NCI-H1105 treated with DMSO at 0.1 percent for 48 hours (cell line): Measurements from ENCODE around the gene HYDIN.
"Not testable (repeated sequence)": the region's sequence is repeated elsewhere in the genome, so short reads cannot be mapped to it uniquely, and the experiment has no call there.

Source experiments
- DNase-seq: peaks from one replicate; lab custom pipeline; 2025; lab: John Stamatoyannopoulos, UW

HYDIN gene

GRCh38 chr16:71225145-71225544 lies 5.4 kb downstream of the HYDIN start:
- DNase-seq = no peak

- peak; percentile 36 for DNase-seq
These were observed 12.1 kb downstream of the HYDIN start for GRCh38 chr16:71218306-71218963.

GRCh38 chr16:71217506-71217905 lies 13.0 kb downstream of the HYDIN start:
- DNase-seq = peak; percentile 78

GRCh38 chr16:71216714-71217113 lies 13.8 kb downstream of the HYDIN start:
- DNase-seq = no peak

GRCh38 chr16:71214746-71215381 lies 15.7 kb downstream of the HYDIN start:
- peak; percentile 69 for DNase-seq

GRCh38 chr16:71205482-71206131 lies 24.9 kb downstream of the HYDIN start:
- DNase-seq = no peak

- no peak for DNase-seq
These were observed 26.9 kb downstream of the HYDIN start for GRCh38 chr16:71203631-71204030.

GRCh38 chr16:71201556-71201955 lies 29.0 kb downstream of the HYDIN start:
- no peak for DNase-seq

- no peak for DNase-seq
These were observed 29.5 kb downstream of the HYDIN start for GRCh38 chr16:71201054-71201453.

- DNase-seq = no peak
These were observed 32.1 kb downstream of the HYDIN start for GRCh38 chr16:71198408-71198807.

- DNase-seq = no peak
These were observed 38.1 kb downstream of the HYDIN start for GRCh38 chr16:71192387-71192786.

- DNase-seq = no peak
These were observed 41.4 kb downstream of the HYDIN start for GRCh38 chr16:71188956-71189712.

GRCh38 chr16:71185347-71185746 lies 45.2 kb downstream of the HYDIN start:
- DNase-seq = no peak

GRCh38 chr16:71179569-71179968 lies 51.0 kb downstream of the HYDIN start:
- DNase-seq = no peak

GRCh38 chr16:71172481-71173207 lies 57.9 kb downstream of the HYDIN start:
- DNase-seq = no peak

- not testable (repeated sequence) for DNase-seq
These were observed 69.5 kb downstream of the HYDIN start for GRCh38 chr16:71161007-71161406.

- DNase-seq = not testable (repeated sequence)
These were observed 73.2 kb downstream of the HYDIN start for GRCh38 chr16:71157278-71157677.

GRCh38 chr16:71153329-71153728 lies 77.2 kb downstream of the HYDIN start:
- DNase-seq = not testable (repeated sequence)

GRCh38 chr16:71151654-71152053 lies 78.9 kb downstream of the HYDIN start:
- not testable (repeated sequence) for DNase-seq

GRCh38 chr16:71143246-71143645 lies 87.3 kb downstream of the HYDIN start:
- DNase-seq = not testable (repeated sequence)

- DNase-seq = not testable (repeated sequence)
These were observed 120.0 kb downstream of the HYDIN start for GRCh38 chr16:71110565-71110964.
